ENCODE results near the gene EEFSEC.

DNA sequence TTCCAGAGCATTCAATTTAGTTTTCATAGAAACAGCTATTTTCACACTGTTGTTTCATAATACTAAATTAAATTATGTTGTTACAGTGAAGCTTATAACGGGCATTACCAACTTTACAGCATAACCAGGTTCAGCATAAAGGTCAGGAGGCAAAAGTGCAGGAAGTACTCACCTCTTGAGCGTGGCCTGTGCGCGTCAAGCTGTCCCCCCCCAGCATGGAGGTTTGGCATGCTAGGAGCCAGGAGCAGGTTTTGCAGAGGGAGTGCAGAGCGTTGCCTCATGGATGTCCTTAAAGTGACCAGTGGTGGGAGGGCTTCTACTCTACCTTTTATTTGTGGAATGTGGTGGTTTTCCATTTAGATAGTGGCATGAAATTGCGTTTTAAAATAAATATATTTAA, 104.4 kb downstream of the EEFSEC start:
- no peak for TF ChIP-seq CTCF (IDR thresholded peaks at IDR 0.05; ENCODE audit: insufficient read depth, low read depth, low read length)
- no peak for TF ChIP-seq EZH2 (IDR thresholded peaks at IDR 0.05; ENCODE audit: insufficient read depth, low read length)
